ENCODE results near the gene ZNF771. TPM values are rescaled to one million over a fixed set of nuclear protein-coding genes. Genes with fewer than 3 reads are reported as not detected.

ZNF771 gene
- polyA plus RNA-seq, 1 of the 3 experiments (the other 2 are of a cell fraction): 20.4 TPM

- TF ChIP-seq USF1 (IDR thresholded peaks at IDR 0.05; ENCODE audit: borderline replicate concordance, low read depth): no peak
- no peak for TF ChIP-seq USF2 (IDR thresholded peaks at IDR 0.05; ENCODE audit: borderline replicate concordance, low read depth, low read length)
- TF ChIP-seq MXI1 (IDR thresholded peaks at IDR 0.05; ENCODE audit: low read depth, low read length): no peak
- no peak for TF ChIP-seq NRF1 (IDR thresholded peaks at IDR 0.05; ENCODE audit: low read depth, low read length)
- no peak for TF ChIP-seq GABPA (IDR thresholded peaks at IDR 0.05; ENCODE audit: low read depth)
These were observed 39.9 kb upstream of the ZNF771 start (continued) for GRCh38 chr16:30367349-30368009.

GRCh38 chr16:30368122-30368791 lies 39.1 kb upstream of the ZNF771 start:
- H3K4me1 ChIP-seq (ENCODE audit: control insufficient read depth in 1 of 2, insufficient read depth in 2 of 2, low read depth in 1 of 2, low read length in 1 of 2): peaks cover 4 to 37% of the 10 kb centered on the region in 2 experiments; a peak in 3 of 4 replicates
- WGBS (ENCODE audit: low lambda C conversion rate): 0% methylated on average over 7 of the region's 8 CpGs
- ChIA-PET POLR2A (interaction anchor here (0.6 to 3.4 kb wide), 4 partner anchors 9 to 39 kb away, joined by 3 to 19 read pairs (median 8); partner anchors contain the start of genes CD2BP2, ZNF48 and ZNF771), CTCF (interaction anchor here (1.1 to 1.3 kb wide), 2 partner anchors 12 to 62 kb away, joined by 3 to 4 read pairs; partner anchors contain the start of gene DCTPP1)
- H3K9me3 ChIP-seq: no peaks in the 10 kb centered on the region
- peaks cover 66% of the 10 kb centered on the region for H3K79me2 ChIP-seq (ENCODE audit: insufficient read depth)
- H3K9me2 ChIP-seq: no peaks in the 10 kb centered on the region
- H3K27ac ChIP-seq (ENCODE audit: low read depth in 2 of 2, low read length in 1 of 2): peak overlapping the region; percentile 4 to 57; a peak in 2 of 4 replicates
- peaks cover 4% of the 10 kb centered on the region for H3F3A ChIP-seq (replicated peaks; ENCODE audit: insufficient read depth)
- H3K9ac ChIP-seq: peak overlapping the region; percentile 80
- TF ChIP-seq SMC3 (IDR thresholded peaks at IDR 0.05; ENCODE audit: low read depth, low read length) (no peak), RXRA (IDR thresholded peaks at IDR 0.05; ENCODE audit: borderline replicate concordance, low read depth) (no peak), TEAD4 (IDR thresholded peaks at IDR 0.05; ENCODE audit: borderline replicate concordance, insufficient read depth) (no peak), FOSL2 (IDR thresholded peaks at IDR 0.05; ENCODE audit: borderline replicate concordance, low read depth) (no peak), RCOR1 (IDR thresholded peaks at IDR 0.05; ENCODE audit: low read length) (no peak), TCF12 (IDR thresholded peaks at IDR 0.05) (no peak), RAD21 (IDR thresholded peaks at IDR 0.05; ENCODE audit: low read length) (no peak), MXI1 (IDR thresholded peaks at IDR 0.05; ENCODE audit: low read depth, low read length) (no peak), ZBTB33 (IDR thresholded peaks at IDR 0.05; ENCODE audit: borderline replicate concordance, low read depth) (no peak), MEF2A (IDR thresholded peaks at IDR 0.05; ENCODE audit: borderline replicate concordance, low read depth) (no peak), FOXM1 (IDR thresholded peaks at IDR 0.05; ENCODE audit: low read depth) (no peak), IRF3 (IDR thresholded peaks at IDR 0.05; ENCODE audit: low read depth, low read length) (no peak), GATA2 (CRISPR knock-in tag; IDR thresholded peaks at IDR 0.05) (no peak), JUND (IDR thresholded peaks at IDR 0.05) (no peak), SIN3A (IDR thresholded peaks at IDR 0.05; ENCODE audit: borderline replicate concordance, low read depth, low read length) (no peak)
- no peak overlapping the region for H2AFZ ChIP-seq (ENCODE audit: low read depth)
- peak overlapping the region; percentile 97 for H3K4me2 ChIP-seq
- no peaks in the 10 kb centered on the region for H3K27me3 ChIP-seq (ENCODE audit: insufficient read depth)
- DNase-seq: no peak
- peaks cover 53% of the 10 kb centered on the region for H4K20me1 ChIP-seq (ENCODE audit: insufficient read depth)
- peak overlapping the region; percentile 74 to 87 for H3K4me3 ChIP-seq (ENCODE audit: low read depth in 2 of 2, low read length in 1 of 2)
- H3K36me3 ChIP-seq (replicated peaks in 1 of 2; ENCODE audit: control insufficient read depth in 1 of 2, insufficient read depth in 2 of 2, low read length in 1 of 2): peaks cover 13 to 20% of the 10 kb centered on the region in 2 experiments
